Activated T-helper 17 cell treated with anti-CD3 and anti-CD28 coated beads, Interleukin-2, amount 50 U/mL, for 72 hours (primary cell): ENCODE results near the gene TLL2. TPM values are rescaled to one million over a fixed set of nuclear protein-coding genes. Genes with fewer than 3 reads are reported as not detected.

Experiments used
- total RNA-seq, 2 donors: library from RNA; stranded (reverse); gene quantifications; one replicate each; pipeline ENCODE4 v1.2.3, GENCODE V29; 2022

Gene TLL2
- total RNA-seq, 2 donors from 2014 or later = not detected

Other genes starting within 250 kb of the TLL2 start
- not detected for gene BLNK, start 242.4 kb downstream of the TLL2 start, total RNA-seq
- gene DNTT, start 209.5 kb downstream of the TLL2 start, total RNA-seq = not detected
- not detected for gene OPALIN, start 154.9 kb downstream of the TLL2 start, total RNA-seq
- gene TM9SF3, start 73.1 kb upstream of the TLL2 start, total RNA-seq = 100 to 1,000 TPM in 1 of 2 donors, 10 to 100 TPM in 1; 80.3 to 101 TPM
- 1 to 10 TPM; 4.3 to 6.6 TPM for gene PIK3AP1, start 206.6 kb upstream of the TLL2 start, total RNA-seq